K562 (cell line): Measurements from ENCODE around the gene ACYP2. TPM values are rescaled to one million over a fixed set of nuclear protein-coding genes. Genes with fewer than 3 reads are reported as not detected.

Experiments used
- ARID1B ChIP-seq: fragments of 450-650 bp; IDR thresholded peaks from 2 replicates; pipeline ENCODE4 v1.6.1; 2016; ENCODE audit warnings: antibody characterized with exemption, mild to moderate bottlenecking, inconsistent platforms
- BHLHE40 ChIP-seq: IDR thresholded peaks from 2 replicates; pipeline ENCODE4 v1.6.1; 2011; ENCODE audit warnings: low read length, improper control_type of control experiment
- DLX4 ChIP-seq: fragments of 250-450 bp; sonication (Bioruptor Pico); IDR thresholded peaks from 2 replicates; pipeline ENCODE4 v1.6.1; 2021; ENCODE audit warnings: mild to moderate bottlenecking
- EHMT2 ChIP-seq: fragments of 450-650 bp; IDR thresholded peaks from 2 replicates; pipeline ENCODE4 v1.6.1; 2018; ENCODE audit warnings: antibody characterized with exemption
- ELF4 ChIP-seq: fragments of 450-650 bp; formaldehyde crosslinking; IDR thresholded peaks from 2 replicates; pipeline ENCODE4 v1.4.0; 2022; ENCODE audit warnings: missing genetic modification characterization
- EP300 ChIP-seq: IDR thresholded peaks from 2 replicates; pipeline ENCODE4 v1.6.1; 2012; ENCODE audit warnings: low read length, improper control_type of control experiment
- GABPA ChIP-seq: fragments of 200-800 bp; sonication (Bioruptor generic); conservative IDR thresholded peaks from 2 replicates; pipeline ENCODE4 v1.6.1; 2016; ENCODE audit warnings: low read depth, missing genetic modification characterization, missing compliant biosample characterization
- HCFC1 ChIP-seq: IDR thresholded peaks from 2 replicates; pipeline ENCODE4 v1.6.1; 2012; ENCODE audit warnings: low read depth, low read length, improper control_type of control experiment
- HES1 ChIP-seq: fragments of 450-650 bp; IDR thresholded peaks from 2 replicates; pipeline ENCODE4 v1.6.1; 2016; ENCODE audit warnings: low read depth, mild to moderate bottlenecking, moderate library complexity
- KAT7 ChIP-seq: sonication (generic); formaldehyde crosslinking; IDR thresholded peaks from 2 replicates; pipeline ENCODE4 v1.8.0; 2022; ENCODE audit warnings: missing genetic modification reagents, mild to moderate bottlenecking, borderline replicate concordance
- KLF13 ChIP-seq: fragments of 450-650 bp; IDR thresholded peaks from 2 replicates; pipeline ENCODE4 v1.6.1; 2016; ENCODE audit warnings: missing genetic modification characterization, low read depth, mild to moderate bottlenecking, missing compliant biosample characterization, moderate library complexity, borderline replicate concordance
- LCOR ChIP-seq: sonication (generic); formaldehyde crosslinking; IDR thresholded peaks from 2 replicates; pipeline ENCODE4 v1.8.0; 2022; ENCODE audit warnings: mild to moderate bottlenecking, missing genetic modification reagents
- MXI1 ChIP-seq: IDR thresholded peaks from 2 replicates; pipeline ENCODE4 v1.6.1; 2011; ENCODE audit warnings: low read depth, mild to moderate bottlenecking, improper control_type of control experiment, low read length
- NCOR1 ChIP-seq: fragments of 450-650 bp; IDR thresholded peaks from 2 replicates; pipeline ENCODE4 v1.6.1; 2016; ENCODE audit warnings: mild to moderate bottlenecking, moderate library complexity
- PHF20 ChIP-seq: fragments of 450-650 bp; IDR thresholded peaks from 2 replicates; pipeline ENCODE4 v1.6.1; 2018; ENCODE audit not compliant: partially characterized antibody
- RFX1 ChIP-seq: fragments of 450-650 bp; IDR thresholded peaks from 2 replicates; pipeline ENCODE4 v1.6.1; 2016; ENCODE audit warnings: mild to moderate bottlenecking, moderate library complexity
- TARDBP ChIP-seq: fragments of 450-650 bp; IDR thresholded peaks from 2 replicates; pipeline ENCODE4 v1.6.1; 2016
- TBP ChIP-seq: optimal IDR thresholded peaks from 2 replicates; pipeline ENCODE3; 2011; ENCODE audit warnings: low read depth, low read length, improper control_type of control experiment
- TCF3 ChIP-seq: sonication (generic); formaldehyde crosslinking; IDR thresholded peaks from 2 replicates; pipeline ENCODE4 v1.4.0; 2020; ENCODE audit warnings: mild to moderate bottlenecking, missing genetic modification reagents
- UBTF ChIP-seq, 2 experiments: IDR thresholded peaks; 2 replicates each; pipeline ENCODE4 v1.6.1; 2012; ENCODE audit warnings: improper control_type of control experiment in 2 of 2, low read depth in 2 of 2, low read length in 2 of 2, borderline replicate concordance in 1 of 2
- ZFP1 ChIP-seq: fragments of 450-650 bp; formaldehyde crosslinking; IDR thresholded peaks from 2 replicates; pipeline ENCODE4 v1.4.0; 2020; ENCODE audit warnings: mild to moderate bottlenecking, mixed read lengths
- ZFPM2 ChIP-seq: fragments of 250-450 bp; sonication (Bioruptor Pico); IDR thresholded peaks from 2 replicates; pipeline ENCODE4 v1.5.1; 2022; ENCODE audit warnings: mild to moderate bottlenecking
- ZKSCAN1 ChIP-seq: fragments of 150-350 bp; IDR thresholded peaks from 2 replicates; pipeline ENCODE4 v1.6.1; 2016; ENCODE audit warnings: low read depth, low read length
- ZNF277 ChIP-seq: fragments of 250-450 bp; sonication (Bioruptor Pico); IDR thresholded peaks from 2 replicates; pipeline ENCODE4 v1.8.0; 2022; ENCODE audit warnings: inconsistent platforms, mild to moderate bottlenecking, moderate library complexity, borderline replicate concordance
- ZNF347 ChIP-seq: fragments of 450-650 bp; formaldehyde crosslinking; IDR thresholded peaks from 2 replicates; pipeline ENCODE4 v1.4.0; 2020; ENCODE audit warnings: low read depth, mild to moderate bottlenecking, moderate library complexity
- polyA plus RNA-seq, 8 experiments: library from polyadenylated mRNA; depleted of rRNA in 4 of 8; stranded (reverse) in 5 of 8; unstranded in 3 of 8; fragments of >200 nt; fragmentation: Nextera tagmentation in 2 of 8; fragmentation: Illumina TruSeq in 1 of 8; extraction: Ambion mirVana in 2 of 8; extraction: Trizol in 1 of 8; gene quantifications; 2 replicates each; pipeline versions ENCODE4 v1.2.1 to v1.2.3, GENCODE V29; 2011 to 2014; ENCODE audit warnings: inconsistent platforms in 1 of 8, missing spikeins in 1 of 8
- total RNA-seq, 7 experiments: library from RNA; depleted of rRNA in 6 of 7; stranded (reverse); fragments of >200 nt in 6 of 7; fragmentation: Illumina TruSeq in 2 of 7; extraction: Trizol in 2 of 7; gene quantifications; 2 replicates each; pipeline versions ENCODE4 v1.2.1 to v1.2.3, GENCODE V29; 2011 to 2021; ENCODE audit warnings: low replicate concordance in 1 of 7
- TF ChIP-seq, protein P1 (sequence below): sonication (generic); formaldehyde crosslinking; IDR thresholded peaks from 2 replicates; pipeline ENCODE4 v1.8.1; 2023; ENCODE audit warnings: mild to moderate bottlenecking, missing genetic modification reagents

The ACYP2 gene
- total and polyA plus RNA-seq, 9 of the 15 experiments (the other 6 are each of a cell fraction or from before 2014, with no cell fraction given), result 1.0 to 4.1 (median 2.0) TPM

GRCh38 chr2:54076586-54076985, 38.8 kb upstream of the ACYP2 start (continued):
- no peak for TF ChIP-seq HES1
- TF ChIP-seq TARDBP, result no peak
- TF ChIP-seq, protein P1, sequence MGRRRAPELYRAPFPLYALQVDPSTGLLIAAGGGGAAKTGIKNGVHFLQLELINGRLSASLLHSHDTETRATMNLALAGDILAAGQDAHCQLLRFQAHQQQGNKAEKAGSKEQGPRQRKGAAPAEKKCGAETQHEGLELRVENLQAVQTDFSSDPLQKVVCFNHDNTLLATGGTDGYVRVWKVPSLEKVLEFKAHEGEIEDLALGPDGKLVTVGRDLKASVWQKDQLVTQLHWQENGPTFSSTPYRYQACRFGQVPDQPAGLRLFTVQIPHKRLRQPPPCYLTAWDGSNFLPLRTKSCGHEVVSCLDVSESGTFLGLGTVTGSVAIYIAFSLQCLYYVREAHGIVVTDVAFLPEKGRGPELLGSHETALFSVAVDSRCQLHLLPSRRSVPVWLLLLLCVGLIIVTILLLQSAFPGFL (CRISPR knock-in tag), result no peak
- TF ChIP-seq TCF3 (CRISPR knock-in tag), result peak; percentile 58
- no peak for TF ChIP-seq RFX1
- no peak for TF ChIP-seq BHLHE40
- no peak for TF ChIP-seq LCOR
- TF ChIP-seq KLF13, result no peak
- TF ChIP-seq UBTF (IDR thresholded peaks at IDR 0.05; ENCODE audit: borderline replicate concordance in 1 of 2, low read depth in 2 of 2, low read length in 2 of 2), result peak in 1 of 2 experiments; percentile 89; a peak in 2 of 4 replicates
- no peak for TF ChIP-seq EHMT2
- TF ChIP-seq ZNF277 (CRISPR knock-in tag), result no peak
- no peak for TF ChIP-seq KAT7 (CRISPR knock-in tag)
- TF ChIP-seq NCOR1, result no peak
- TF ChIP-seq MXI1, result no peak
- peak; percentile 22 for TF ChIP-seq TBP
- no peak for TF ChIP-seq HCFC1
- TF ChIP-seq ZNF347 (CRISPR knock-in tag), result no peak
- no peak for TF ChIP-seq GABPA (tag)
- TF ChIP-seq EP300, result peak; percentile 50; the same call in 1 of the 2 replicates
- TF ChIP-seq ZKSCAN1, result no peak
- no peak for TF ChIP-seq ZFP1 (CRISPR knock-in tag)
- TF ChIP-seq ARID1B, result peak; percentile 19
- TF ChIP-seq PHF20, result no peak
- TF ChIP-seq DLX4 (CRISPR knock-in tag), result no peak
- no peak for TF ChIP-seq ELF4
- TF ChIP-seq ZFPM2 (CRISPR knock-in tag), result no peak
